Lung (tissue), 12 donors: Measurements from ENCODE around the gene TTC13. TPM values are rescaled to one million over a fixed set of nuclear protein-coding genes. Genes with fewer than 3 reads are reported as not detected.
A peak's percentile ranks its signal among the peaks of the same experiment; 100 is the strongest.

Experiments
- ATAC-seq: fragments of 200-7000 bp; cut with Tn5 transposase; one replicate; pipeline ENCODE4 v1.9.1; 2020; ENCODE audit warnings: moderate number of reproducible peaks; ENCODE audit not compliant: insufficient read depth, low FRiP score
- DNase-seq, 3 donors: peaks; one replicate each; pipeline ENCODE4 v3.0.0-alpha.2; 2013 to 2017
- H3K27ac ChIP-seq, 2 donors: one replicate each; pipeline ENCODE4 v1.5.1; 2013; ENCODE audit warnings: mild to moderate bottlenecking in 2 of 2, moderate library complexity in 2 of 2, control low read depth in 1 of 2, inconsistent platforms in 1 of 2, low read depth in 1 of 2, low read length in 1 of 2
- H3K27me3 ChIP-seq, 3 donors: one replicate each; pipeline ENCODE4 v1.5.1; 2013; ENCODE audit warnings: low read length in 2 of 3; ENCODE audit not compliant: control insufficient read depth in 3 of 3, insufficient read depth in 3 of 3
- H3K36me3 ChIP-seq, 4 donors: one replicate each; pipeline ENCODE4 v1.5.1; 2013; ENCODE audit warnings: low read length in 4 of 4, mild to moderate bottlenecking in 1 of 4, moderate library complexity in 1 of 4; ENCODE audit not compliant: control insufficient read depth in 4 of 4, insufficient read depth in 4 of 4
- H3K4me1 ChIP-seq, 5 donors: one replicate each; pipeline ENCODE4 v1.5.1; 2013; ENCODE audit warnings: low read length in 5 of 5, mild to moderate bottlenecking in 2 of 5, moderate library complexity in 1 of 5; ENCODE audit not compliant: control insufficient read depth in 5 of 5, insufficient read depth in 5 of 5
- H3K4me3 ChIP-seq: one replicate; pipeline ENCODE4 v1.5.1; 2013; ENCODE audit warnings: mild to moderate bottlenecking, control low read depth, moderate library complexity
- H3K9ac ChIP-seq, 2 donors: one replicate each; pipeline ENCODE4 v1.5.1; 2013; ENCODE audit warnings: low read length in 2 of 2, control low read depth in 1 of 2; ENCODE audit not compliant: insufficient read depth in 1 of 2
- H3K9me3 ChIP-seq, 4 donors: one replicate each; pipeline ENCODE4 v1.5.1; 2013; ENCODE audit warnings: low read length in 3 of 4, mild to moderate bottlenecking in 1 of 4, moderate library complexity in 1 of 4; ENCODE audit not compliant: control insufficient read depth in 4 of 4, insufficient read depth in 3 of 4
- WGBS, 2 donors: extraction: QIAGEN DNeasy Blood & Tissue Kit; methylation state at CpG; one replicate each; pipeline ENCODE4 v1.1.7; 2013; 5-methylcytosine and 5-hydroxymethylcytosine counted together
- polyA plus RNA-seq, 2 donors: library from polyadenylated mRNA; stranded (reverse); fragments of 200-250 nt; gene quantifications; one replicate each; pipeline ENCODE4 v1.2.1, GENCODE V29; 2013
- total RNA-seq, 2 donors: library from RNA; depleted of rRNA in 1 of 2; stranded (reverse); fragments of >200 nt in 1 of 2; gene quantifications; one replicate each; pipeline ENCODE4 v1.2.1, GENCODE V29; 2014 to 2021
- TF ChIP-seq, protein P1 (sequence below): IDR thresholded peaks from 2 replicates; pipeline ENCODE4 v1.5.1; 2012; ENCODE audit warnings: mild to moderate bottlenecking; ENCODE audit errors: control extremely low read depth, extremely low read depth
- donor health status: control.
- donor health status: control.
- donor health status: Bipolar disorder and iron deficiency.
- donor health status: healthy.
- donor health status: DM: yes; HTN: yes; CAD: no.

Gene TTC13
- total and polyA plus RNA-seq, 4 donors = 7.9 to 24.5 (median 17.4) TPM

DNA sequence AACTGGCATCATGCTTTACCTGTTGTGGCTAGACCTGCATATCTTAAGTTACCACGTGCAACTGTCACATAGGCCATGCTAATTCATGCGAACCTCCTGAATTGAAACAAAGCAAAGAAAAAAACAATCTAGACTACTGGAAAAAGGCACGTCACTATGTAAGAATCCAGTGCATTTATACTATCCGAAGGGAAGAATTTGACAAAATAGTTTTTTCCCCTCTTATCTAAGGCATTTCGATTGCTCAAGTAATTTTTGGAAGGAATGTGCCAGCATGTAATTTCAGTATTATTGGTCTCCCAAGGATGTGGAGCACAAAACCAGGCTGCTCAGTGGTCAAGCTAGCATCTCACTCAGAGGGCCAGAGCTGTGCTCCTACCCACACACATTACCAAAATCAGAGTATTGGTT is 78.8 kb downstream of the TTC13 start:
- DNase-seq (peak; percentile 46 to 84 (median 84)), ATAC-seq (peak; percentile 38)
- 51 to 83% methylated on average over 5 of the region's 5 CpGs for WGBS, 2 donors
- H3K27me3 ChIP-seq = no peaks in the 10 kb centered on the region
- no peak overlapping the region for H3K27ac ChIP-seq
- H3K9ac ChIP-seq = no peak overlapping the region
- no peak overlapping the region for H3K4me3 ChIP-seq
- TF ChIP-seq, protein P1, sequence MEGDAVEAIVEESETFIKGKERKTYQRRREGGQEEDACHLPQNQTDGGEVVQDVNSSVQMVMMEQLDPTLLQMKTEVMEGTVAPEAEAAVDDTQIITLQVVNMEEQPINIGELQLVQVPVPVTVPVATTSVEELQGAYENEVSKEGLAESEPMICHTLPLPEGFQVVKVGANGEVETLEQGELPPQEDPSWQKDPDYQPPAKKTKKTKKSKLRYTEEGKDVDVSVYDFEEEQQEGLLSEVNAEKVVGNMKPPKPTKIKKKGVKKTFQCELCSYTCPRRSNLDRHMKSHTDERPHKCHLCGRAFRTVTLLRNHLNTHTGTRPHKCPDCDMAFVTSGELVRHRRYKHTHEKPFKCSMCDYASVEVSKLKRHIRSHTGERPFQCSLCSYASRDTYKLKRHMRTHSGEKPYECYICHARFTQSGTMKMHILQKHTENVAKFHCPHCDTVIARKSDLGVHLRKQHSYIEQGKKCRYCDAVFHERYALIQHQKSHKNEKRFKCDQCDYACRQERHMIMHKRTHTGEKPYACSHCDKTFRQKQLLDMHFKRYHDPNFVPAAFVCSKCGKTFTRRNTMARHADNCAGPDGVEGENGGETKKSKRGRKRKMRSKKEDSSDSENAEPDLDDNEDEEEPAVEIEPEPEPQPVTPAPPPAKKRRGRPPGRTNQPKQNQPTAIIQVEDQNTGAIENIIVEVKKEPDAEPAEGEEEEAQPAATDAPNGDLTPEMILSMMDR = no peak
- no peaks in the 10 kb centered on the region for H3K9me3 ChIP-seq
- H3K4me1 ChIP-seq = peaks cover 0 to 17% (median 4%) of the 10 kb centered on the region in 5 donors
- no peaks in the 10 kb centered on the region for H3K36me3 ChIP-seq

DNA sequence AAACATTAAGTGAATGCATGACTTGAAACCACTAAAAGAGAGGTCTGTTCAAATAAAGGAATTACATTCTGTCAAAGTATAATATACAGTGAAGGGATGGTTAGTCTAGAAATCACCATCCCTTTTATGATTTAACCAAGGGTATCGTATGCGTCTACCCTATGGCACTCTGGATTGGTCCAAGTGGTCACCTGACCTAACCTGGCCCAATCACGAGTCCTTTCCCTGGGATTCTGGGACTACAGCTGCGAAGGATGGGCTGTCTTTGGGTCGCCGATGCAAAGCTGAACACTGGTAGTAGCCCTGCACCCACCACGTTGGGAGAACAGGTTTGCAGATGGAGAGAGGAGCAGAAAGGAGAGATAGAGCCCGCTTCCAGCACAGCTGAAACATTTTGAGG is 79.9 kb downstream of the TTC13 start:
- DNase-seq (no peak), ATAC-seq (no peak)
- Histone ChIP-seq H3K9me3 (no peaks in the 10 kb centered on the region), H3K9ac (no peak overlapping the region), H3K4me1 (peaks cover 0 to 17% (median 4%) of the 10 kb centered on the region in 5 donors), H3K27me3 (no peaks in the 10 kb centered on the region), H3K4me3 (no peak overlapping the region), H3K27ac (no peak overlapping the region), H3K36me3 (no peaks in the 10 kb centered on the region)
- TF ChIP-seq, protein P1 = no peak
- WGBS, 2 donors = 85 to 86% methylated on average over 8 of the region's 8 CpGs

DNA sequence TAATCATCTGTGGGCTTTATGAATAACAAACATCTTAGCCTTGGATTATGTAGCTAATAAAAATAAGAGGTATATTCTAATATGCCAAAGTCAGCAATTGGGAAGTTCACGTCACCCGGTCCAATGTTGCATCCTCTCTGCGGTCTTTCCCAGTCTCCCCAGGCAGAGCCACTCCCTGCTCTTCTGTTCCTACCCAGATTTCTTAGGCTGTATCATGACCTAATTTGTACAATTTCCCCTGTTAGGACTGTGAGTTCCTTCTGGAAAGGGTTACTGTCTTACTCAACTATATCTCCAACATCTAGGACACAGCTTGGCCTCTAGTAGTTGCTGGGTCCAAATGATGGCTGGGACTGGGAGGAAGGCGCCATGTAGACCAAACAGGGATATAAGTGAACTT is 80.5 kb downstream of the TTC13 start:
- Histone ChIP-seq H3K27me3 (no peaks in the 10 kb centered on the region), H3K4me3 (no peak overlapping the region), H3K36me3 (no peaks in the 10 kb centered on the region), H3K9me3 (no peaks in the 10 kb centered on the region), H3K9ac (no peak overlapping the region), H3K4me1 (peaks cover 0 to 17% (median 4%) of the 10 kb centered on the region in 5 donors), H3K27ac (no peak overlapping the region)
- TF ChIP-seq, protein P1 = no peak
- ATAC-seq (no peak), DNase-seq (no peak)
- WGBS, 2 donors = 93 to 95% methylated on average over 4 of the region's 4 CpGs

DNA sequence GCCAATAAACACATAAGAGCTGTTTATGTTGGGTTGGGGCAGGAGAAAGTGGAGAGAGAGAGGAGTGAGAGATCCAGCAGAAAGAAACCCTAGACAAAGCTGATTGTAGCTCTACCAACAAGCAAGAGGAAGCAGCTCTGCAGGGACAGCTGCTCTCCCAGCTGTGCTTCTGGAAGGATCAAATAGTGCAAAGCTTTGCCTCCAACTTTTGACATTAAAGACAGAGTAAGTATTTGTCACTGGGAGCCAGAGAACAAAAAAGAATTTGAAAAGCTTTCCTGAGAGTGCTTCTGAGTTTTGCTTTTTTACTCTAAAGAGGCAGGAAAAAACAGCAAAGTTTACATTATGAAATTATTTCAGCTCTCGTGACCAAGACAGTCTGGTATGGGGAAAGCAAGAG is 81.9 kb downstream of the TTC13 start:
- ATAC-seq (no peak), DNase-seq (peak; percentile 53 to 83 (median 77))
- Histone ChIP-seq H3K4me3 (no peak overlapping the region), H3K9me3 (no peaks in the 10 kb centered on the region), H3K36me3 (no peaks in the 10 kb centered on the region), H3K27me3 (no peaks in the 10 kb centered on the region), H3K4me1 (peaks cover 0 to 17% (median 3%) of the 10 kb centered on the region in 5 donors), H3K9ac (no peak overlapping the region), H3K27ac (peak overlapping the region in 1 of 2 donors; percentile 32)
- WGBS, 2 donors = 36 to 56% methylated on average over 1 of the region's 1 CpG
- TF ChIP-seq, protein P1 = no peak
